Muscle of back (tissue), 11 donors: ENCODE data around the gene UBQLN1. TPM values are rescaled to one million over a fixed set of nuclear protein-coding genes. Genes with fewer than 3 reads are reported as not detected.
A peak's percentile ranks its signal among the peaks of the same experiment; 100 is the strongest.
"Not testable (repeated sequence)": the region's sequence is repeated elsewhere in the genome, so short reads cannot be mapped to it uniquely, and the experiment has no call there.

Experiments
- DNase-seq, 3 donors: peaks; one replicate each; pipeline versions ENCODE4 v3.0.0 to v3.0.0-alpha.2; 2013
- polyA plus RNA-seq, 10 donors: library from polyadenylated mRNA; unstranded; fragments of 120-200 nt; gene quantifications; one replicate each; pipeline ENCODE4 v1.2.1, GENCODE V29; 2013; ENCODE audit not compliant: insufficient read length in 10 of 10

Gene UBQLN1
- polyA plus RNA-seq, 10 donors, result 62.3 to 87.3 (median 67.1) TPM

DNA sequence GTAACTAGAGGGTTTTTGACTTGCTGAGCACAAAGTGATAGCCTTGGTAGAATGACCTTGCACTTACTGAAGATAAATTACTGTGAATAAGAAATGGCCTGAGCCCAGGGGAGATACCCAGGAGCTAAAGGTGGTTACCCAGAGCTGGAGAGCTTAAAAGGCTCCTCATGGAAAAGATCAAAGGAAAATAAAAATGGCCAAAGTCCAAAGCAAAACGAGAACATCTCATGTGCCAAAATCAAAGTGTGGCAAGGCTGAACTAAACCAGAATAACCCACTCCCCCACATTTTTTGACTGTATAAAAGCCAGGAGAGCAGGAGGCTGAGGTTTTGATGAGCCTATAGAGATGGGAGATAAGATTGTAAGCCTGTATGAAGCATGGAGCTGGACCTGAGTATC, 70.4 kb downstream of the UBQLN1 start:
- DNase-seq, result no peak

DNA sequence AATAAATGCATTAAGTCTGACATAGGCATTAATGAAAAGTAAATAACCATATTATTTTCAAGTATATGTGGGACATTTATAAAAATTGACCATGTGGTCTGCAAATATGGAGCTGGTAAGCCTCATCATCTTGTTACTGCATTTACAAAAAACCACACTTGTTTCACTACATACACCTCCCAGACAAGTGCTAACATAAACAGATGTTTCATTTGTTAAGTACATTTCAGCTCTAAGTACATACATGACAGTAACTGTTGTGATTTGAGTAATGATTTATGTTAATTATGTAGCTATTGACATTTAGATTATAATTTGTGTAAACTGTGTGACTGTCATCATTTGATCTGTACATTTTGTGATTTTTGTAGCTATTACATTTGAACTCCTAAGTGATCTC, 70.9 kb downstream of the UBQLN1 start:
- no peak for DNase-seq

DNA sequence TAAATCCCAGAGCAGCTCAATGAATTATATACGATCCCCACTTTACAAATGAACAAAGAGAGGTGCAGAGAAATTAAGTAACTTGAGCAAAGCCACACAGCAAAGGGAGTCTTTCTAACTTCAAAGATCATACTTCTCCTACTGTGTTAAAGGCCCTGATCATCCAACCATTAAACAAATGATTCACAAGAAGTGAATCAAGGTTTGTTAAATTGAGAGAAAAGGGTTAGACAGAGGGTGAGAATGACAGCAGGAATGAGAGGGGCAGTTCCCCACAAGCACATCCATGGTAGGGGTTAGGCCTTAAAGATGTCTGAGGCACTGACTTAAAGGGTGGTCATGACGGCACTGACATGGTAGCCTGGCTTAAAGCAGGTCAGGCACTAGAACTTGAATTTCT, 74.1 kb downstream of the UBQLN1 start:
- DNase-seq, result no peak

DNA sequence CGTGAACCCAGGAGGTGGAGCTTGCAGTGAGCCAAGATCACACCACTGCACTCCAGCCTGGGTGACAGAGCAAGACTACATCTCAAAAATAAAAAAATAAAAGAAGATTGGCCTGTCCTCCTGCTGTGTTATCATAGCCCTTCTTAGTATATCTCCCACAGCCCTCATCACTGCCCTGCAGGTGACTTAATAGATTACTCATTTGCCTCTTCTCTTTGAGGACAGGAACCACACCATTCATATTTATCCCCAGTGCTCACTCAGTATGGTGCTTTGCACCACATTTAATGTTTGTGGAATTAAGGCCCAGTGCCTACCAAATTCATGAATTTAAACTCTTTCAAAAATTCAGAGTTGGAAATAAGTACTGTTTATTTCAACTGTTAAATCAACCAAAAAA, 74.5 kb downstream of the UBQLN1 start:
- no peak for DNase-seq

- DNase-seq, result peak in 1 of 3 donors; percentile 17
Measured at GRCh38 chr9:83630938-83631457, 76.8 kb downstream of the UBQLN1 start.

DNA sequence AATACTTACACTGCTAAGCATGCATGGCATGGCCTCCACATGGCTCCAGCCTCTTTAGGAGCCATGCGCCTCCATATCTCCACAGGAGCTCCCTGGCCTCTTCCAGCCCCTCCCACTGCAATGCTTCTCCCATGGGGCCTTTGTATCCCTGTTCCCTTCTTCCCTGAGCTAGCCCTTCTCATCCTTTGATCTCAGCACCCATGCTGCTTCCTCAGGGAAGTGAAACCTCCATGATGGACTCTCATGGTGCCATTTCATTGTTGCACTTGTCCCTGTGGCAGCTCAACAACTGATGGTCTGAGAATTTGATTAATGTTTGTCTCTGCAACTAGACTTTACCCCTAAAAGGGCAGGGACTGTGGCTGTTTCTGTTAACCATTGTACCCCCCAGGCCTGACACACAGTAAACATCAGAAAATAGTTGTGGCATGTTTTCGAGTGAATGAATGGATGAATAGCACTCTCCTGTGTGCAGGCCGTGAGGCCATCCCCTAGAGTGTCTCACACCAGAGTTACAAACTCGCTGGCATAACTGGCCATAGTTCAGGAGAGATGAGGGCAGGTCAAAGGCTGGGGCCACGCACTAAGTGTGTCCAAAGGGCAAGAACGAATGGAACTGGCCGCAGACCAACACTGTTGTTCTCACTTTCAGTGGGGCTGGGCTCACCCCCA, 78.2 kb downstream of the UBQLN1 start:
- DNase-seq, result no peak

DNA sequence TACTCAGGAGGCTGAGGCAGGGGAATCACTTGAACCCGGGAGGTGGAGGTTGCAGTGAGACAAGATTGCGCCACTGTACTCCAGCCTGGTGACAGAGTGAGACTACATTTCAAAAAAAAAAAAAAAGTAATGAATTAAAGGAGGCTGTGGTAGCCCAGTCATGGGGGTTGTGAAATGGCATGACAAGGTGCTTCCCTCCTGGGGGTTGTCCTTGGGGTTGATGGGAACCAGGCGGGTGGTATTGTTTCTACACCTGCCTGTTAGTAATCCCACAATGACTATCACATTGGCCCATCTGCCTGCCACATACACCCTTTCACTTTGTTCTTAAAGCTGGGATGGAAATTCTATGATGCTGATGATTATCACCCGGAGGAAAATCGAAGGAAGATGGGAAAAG, 79.2 kb downstream of the UBQLN1 start:
- no peak for DNase-seq

GRCh38 chr9:83625178-83625577, 82.6 kb downstream of the UBQLN1 start:
- no peak for DNase-seq

- DNase-seq, result no peak
Measured at GRCh38 chr9:83623679-83624076, 84.1 kb downstream of the UBQLN1 start.

DNA sequence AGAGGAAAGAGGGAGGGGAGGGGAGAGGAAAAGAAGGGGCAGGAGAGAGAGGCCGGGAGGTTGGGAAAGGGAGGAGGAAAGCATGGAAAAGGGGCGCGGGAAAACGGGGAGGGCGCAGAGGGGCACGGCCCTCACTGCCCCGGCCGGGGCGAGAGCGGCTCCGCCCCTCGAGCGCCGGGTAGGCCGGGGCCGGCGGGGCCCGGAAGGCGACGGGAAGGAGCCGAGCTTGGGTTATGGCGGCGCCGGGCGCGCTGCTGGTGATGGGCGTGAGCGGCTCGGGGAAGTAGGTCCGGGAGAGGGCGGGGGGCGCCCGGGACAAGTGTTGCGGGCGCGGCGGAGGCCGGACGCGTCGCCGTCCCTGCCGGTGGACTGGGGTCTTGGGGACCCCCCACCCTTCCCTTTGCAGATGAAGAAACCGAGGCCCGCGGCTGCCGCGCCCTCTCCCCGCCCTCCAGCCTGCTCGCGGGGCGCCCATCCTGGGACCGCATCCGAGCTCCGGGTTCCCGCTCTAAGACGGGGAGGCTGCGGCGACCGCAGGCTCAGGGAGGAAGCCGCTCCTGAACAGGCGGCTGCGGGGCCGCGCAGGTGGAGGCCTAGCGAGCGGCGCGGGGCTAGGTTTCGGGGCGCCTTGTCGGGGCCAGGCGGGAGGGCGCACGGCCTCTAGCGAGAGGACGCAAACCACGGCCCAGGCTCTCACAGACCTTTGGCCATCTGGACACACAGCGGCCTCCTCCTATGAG, 84.6 kb downstream of the UBQLN1 start, which contains the start of gene IDNK:
Gene IDNK, plus strand, starts transcription at position 205 of the 740 bp plus-strand sequence. Its CDS starts 29 bp downstream, at position 234.
- DNase-seq, result peak; percentile 38 to 94 (median 83)

DNA sequence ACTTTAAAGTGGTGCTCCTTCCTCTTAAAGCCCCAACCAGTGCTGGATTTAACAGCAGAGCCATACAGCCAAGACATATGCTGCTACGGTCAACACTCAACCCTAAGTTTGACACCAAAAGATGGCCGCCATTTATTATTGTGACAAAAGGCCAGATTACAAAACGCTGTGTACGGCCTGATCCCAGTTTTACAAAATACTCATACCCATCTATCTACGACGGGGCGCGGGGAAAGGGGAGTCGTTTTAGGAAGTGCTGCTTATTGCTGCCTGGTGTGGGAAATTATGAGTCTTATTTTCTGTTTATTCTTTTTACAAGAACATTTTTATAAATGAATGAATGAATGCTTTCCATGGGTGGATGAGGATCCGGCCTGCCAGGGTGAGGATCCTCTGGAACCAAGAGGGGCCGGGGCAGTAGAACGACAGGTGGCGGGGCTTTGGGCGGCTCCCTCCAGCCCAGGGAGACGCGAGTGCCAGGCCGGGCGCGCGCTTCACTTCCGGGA, 85.3 kb downstream of the UBQLN1 start:
- DNase-seq, result peak in 1 of 3 donors; percentile 53

- peak in 2 of 3 donors; percentile 30 to 58 for DNase-seq
Measured at GRCh38 chr9:83620841-83621636, 86.7 kb downstream of the UBQLN1 start.

GRCh38 chr9:83617299-83617698, 90.5 kb downstream of the UBQLN1 start:
- DNase-seq, result no peak

- not testable (repeated sequence) for DNase-seq
Measured at GRCh38 chr9:83613298-83613697, 94.5 kb downstream of the UBQLN1 start.

Other genes starting within 250 kb of the UBQLN1 start
- 10 to 100 TPM; 22.5 to 37.8 (median 29.4) TPM for gene FRMD3, start 169.6 kb downstream of the UBQLN1 start, polyA plus RNA-seq
- 1 to 10 TPM; 3.3 to 6.2 (median 5.0) TPM for gene IDNK, start 84.8 kb downstream of the UBQLN1 start, polyA plus RNA-seq
- gene GKAP1, start 109.8 kb upstream of the UBQLN1 start, polyA plus RNA-seq, result 10 to 100 TPM in 9 of 10 donors, 1 to 10 TPM in 1; 9.9 to 24.5 (median 16.8) TPM
- gene KIF27, start 213.5 kb upstream of the UBQLN1 start, polyA plus RNA-seq, result 1 to 10 TPM; 4.9 to 9.5 (median 7.2) TPM